GM06990 (cell line): ENCODE data around the gene WDR64.
"Not testable (repeated sequence)": the region's sequence is repeated elsewhere in the genome, so short reads cannot be mapped to it uniquely, and the experiment has no call there.

Experiments used
- DNase-seq: peaks from one replicate; pipeline ENCODE4 v3.0.0-alpha.2; 2011; ENCODE audit not compliant: insufficient read length; ENCODE audit errors: extremely low read depth
- H3K27me3 ChIP-seq: replicated peaks from 2 replicates; pipeline ENCODE4 v1.6.0; 2011; ENCODE audit warnings: low read length; ENCODE audit not compliant: control insufficient read depth, insufficient read depth
- H3K36me3 ChIP-seq: 2 replicates; pipeline ENCODE4 v1.5.1; 2011; ENCODE audit warnings: low read length; ENCODE audit not compliant: control insufficient read depth, insufficient read depth
- H3K4me3 ChIP-seq: replicated peaks from 2 replicates; pipeline ENCODE4 v1.5.1; 2011; ENCODE audit warnings: low read depth, mild to moderate bottlenecking, control low read depth, low read length
- TF ChIP-seq, protein P1 (sequence below): IDR thresholded peaks from 2 replicates; pipeline ENCODE4 v1.5.1; 2011; ENCODE audit warnings: low read length, control low read depth, mild to moderate bottlenecking, inconsistent platforms; ENCODE audit not compliant: insufficient read depth, poor library complexity, severe bottlenecking

The WDR64 gene

GRCh38 chr1:241823925-241824324 is 171.8 kb downstream of the WDR64 start:
- no peaks in the 10 kb centered on the region for H3K27me3 ChIP-seq
- TF ChIP-seq, protein P1, sequence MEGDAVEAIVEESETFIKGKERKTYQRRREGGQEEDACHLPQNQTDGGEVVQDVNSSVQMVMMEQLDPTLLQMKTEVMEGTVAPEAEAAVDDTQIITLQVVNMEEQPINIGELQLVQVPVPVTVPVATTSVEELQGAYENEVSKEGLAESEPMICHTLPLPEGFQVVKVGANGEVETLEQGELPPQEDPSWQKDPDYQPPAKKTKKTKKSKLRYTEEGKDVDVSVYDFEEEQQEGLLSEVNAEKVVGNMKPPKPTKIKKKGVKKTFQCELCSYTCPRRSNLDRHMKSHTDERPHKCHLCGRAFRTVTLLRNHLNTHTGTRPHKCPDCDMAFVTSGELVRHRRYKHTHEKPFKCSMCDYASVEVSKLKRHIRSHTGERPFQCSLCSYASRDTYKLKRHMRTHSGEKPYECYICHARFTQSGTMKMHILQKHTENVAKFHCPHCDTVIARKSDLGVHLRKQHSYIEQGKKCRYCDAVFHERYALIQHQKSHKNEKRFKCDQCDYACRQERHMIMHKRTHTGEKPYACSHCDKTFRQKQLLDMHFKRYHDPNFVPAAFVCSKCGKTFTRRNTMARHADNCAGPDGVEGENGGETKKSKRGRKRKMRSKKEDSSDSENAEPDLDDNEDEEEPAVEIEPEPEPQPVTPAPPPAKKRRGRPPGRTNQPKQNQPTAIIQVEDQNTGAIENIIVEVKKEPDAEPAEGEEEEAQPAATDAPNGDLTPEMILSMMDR: no peak
- no peak for DNase-seq
- H3K4me3 ChIP-seq: no peak overlapping the region
- H3K36me3 ChIP-seq: no peaks in the 10 kb centered on the region

GRCh38 chr1:241825581-241825980 is 173.5 kb downstream of the WDR64 start:
- no peak overlapping the region for H3K4me3 ChIP-seq
- no peaks in the 10 kb centered on the region for H3K27me3 ChIP-seq
- no peaks in the 10 kb centered on the region for H3K36me3 ChIP-seq
- TF ChIP-seq, protein P1: no peak
- no peak for DNase-seq

DNA sequence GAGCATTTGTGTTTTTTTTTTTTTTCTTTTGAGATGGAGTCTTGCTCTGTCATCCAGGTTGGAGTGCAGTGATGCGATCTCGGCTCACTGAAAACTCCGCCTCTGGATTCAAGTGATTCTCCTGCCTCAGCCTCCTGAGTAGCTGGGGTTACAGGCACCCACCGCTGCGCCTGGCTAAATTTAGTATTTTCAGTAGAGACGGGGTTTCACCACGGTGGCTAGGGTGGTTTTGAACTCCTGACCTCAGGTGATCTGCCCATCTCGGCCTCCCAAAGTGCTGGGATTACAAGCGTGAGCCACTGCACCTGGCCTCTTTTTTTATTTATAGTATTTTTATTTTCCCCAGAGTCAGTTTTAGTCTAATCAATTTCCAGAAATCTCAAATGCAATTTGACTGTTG is 174.5 kb downstream of the WDR64 start:
- H3K36me3 ChIP-seq, H3K27me3 ChIP-seq, H3K4me3 ChIP-seq, DNase-seq: not testable (repeated sequence)

DNA sequence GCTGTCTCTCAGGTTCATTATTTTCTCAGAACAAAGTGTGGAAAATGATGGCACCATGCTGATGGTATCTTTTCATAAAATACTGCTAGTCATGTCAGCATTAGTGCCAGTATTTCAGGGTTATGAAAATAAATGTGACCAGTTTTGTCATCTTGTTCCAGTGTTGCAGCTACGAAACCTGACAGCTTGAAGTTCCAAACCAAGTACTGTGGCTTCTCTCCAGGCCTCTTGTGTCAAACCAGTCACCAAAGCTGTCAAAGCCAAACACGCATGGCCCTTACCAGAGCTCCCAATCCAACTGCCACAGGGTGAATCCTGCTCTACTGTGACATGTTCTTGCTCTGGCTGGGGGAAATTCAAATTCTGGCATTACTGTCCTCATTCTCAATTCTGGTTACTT is 175.2 kb downstream of the WDR64 start:
- Histone ChIP-seq H3K27me3 (no peaks in the 10 kb centered on the region), H3K36me3 (no peaks in the 10 kb centered on the region), H3K4me3 (no peak overlapping the region)
- TF ChIP-seq, protein P1: no peak
- no peak for DNase-seq

GRCh38 chr1:241828463-241829021 is 176.5 kb downstream of the WDR64 start:
- Histone ChIP-seq H3K4me3 (no peak overlapping the region), H3K27me3 (no peaks in the 10 kb centered on the region), H3K36me3 (no peaks in the 10 kb centered on the region)
- TF ChIP-seq, protein P1: no peak
- DNase-seq: no peak

DNA sequence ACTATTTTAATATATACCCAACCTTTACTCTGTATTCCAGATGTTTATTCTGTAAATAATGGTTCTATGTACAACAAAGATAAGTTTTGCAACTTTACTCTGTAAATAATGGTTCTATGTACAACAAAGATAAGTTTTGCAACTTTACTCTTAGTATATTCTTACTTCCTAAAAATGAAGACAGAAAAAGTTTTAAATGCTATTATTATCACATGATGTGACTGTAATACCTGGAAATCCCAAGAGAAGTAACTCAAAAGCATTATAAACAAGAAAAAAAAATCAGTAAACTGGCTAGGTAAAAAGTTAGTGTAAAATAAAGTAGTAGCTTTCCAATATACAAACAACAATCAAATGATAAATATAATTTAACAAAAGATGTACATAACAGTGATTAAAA is 177.4 kb downstream of the WDR64 start:
- Histone ChIP-seq H3K27me3 (no peaks in the 10 kb centered on the region), H3K36me3 (no peaks in the 10 kb centered on the region), H3K4me3 (no peak overlapping the region)
- TF ChIP-seq, protein P1: no peak
- DNase-seq: no peak
